DMS153 treated with DMSO at 0.1 percent for 48 hours (cell line): ENCODE measurements around the gene MUC4.

Experiments
- DNase-seq: peaks from one replicate; lab custom pipeline; 2025; ENCODE audit not compliant: unreplicated experiment; lab: John Stamatoyannopoulos, UW

Gene MUC4

GRCh38 chr3:195704433-195704999, 107.2 kb downstream of the MUC4 start:
- no peak for DNase-seq

DNA sequence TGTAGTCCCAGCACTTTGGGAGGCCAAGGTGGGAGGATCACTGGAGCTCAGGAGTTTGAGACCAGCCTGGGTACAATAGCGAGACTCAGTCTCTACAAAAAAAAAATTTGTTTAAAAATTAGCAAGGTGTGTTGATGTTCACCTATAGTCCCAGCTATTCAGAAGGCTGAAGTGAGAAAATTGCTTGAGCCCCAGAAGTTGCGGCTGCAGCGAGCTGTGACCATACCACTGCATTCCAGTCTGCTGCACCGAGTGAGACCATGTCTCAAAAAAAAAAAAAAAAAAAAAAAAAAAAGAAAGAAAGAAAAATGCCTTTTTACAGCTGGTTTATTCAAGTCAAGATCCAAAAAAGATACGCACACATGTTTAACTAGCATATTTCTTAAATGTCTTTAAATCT, 108.0 kb downstream of the MUC4 start:
- DNase-seq = no peak

DNA sequence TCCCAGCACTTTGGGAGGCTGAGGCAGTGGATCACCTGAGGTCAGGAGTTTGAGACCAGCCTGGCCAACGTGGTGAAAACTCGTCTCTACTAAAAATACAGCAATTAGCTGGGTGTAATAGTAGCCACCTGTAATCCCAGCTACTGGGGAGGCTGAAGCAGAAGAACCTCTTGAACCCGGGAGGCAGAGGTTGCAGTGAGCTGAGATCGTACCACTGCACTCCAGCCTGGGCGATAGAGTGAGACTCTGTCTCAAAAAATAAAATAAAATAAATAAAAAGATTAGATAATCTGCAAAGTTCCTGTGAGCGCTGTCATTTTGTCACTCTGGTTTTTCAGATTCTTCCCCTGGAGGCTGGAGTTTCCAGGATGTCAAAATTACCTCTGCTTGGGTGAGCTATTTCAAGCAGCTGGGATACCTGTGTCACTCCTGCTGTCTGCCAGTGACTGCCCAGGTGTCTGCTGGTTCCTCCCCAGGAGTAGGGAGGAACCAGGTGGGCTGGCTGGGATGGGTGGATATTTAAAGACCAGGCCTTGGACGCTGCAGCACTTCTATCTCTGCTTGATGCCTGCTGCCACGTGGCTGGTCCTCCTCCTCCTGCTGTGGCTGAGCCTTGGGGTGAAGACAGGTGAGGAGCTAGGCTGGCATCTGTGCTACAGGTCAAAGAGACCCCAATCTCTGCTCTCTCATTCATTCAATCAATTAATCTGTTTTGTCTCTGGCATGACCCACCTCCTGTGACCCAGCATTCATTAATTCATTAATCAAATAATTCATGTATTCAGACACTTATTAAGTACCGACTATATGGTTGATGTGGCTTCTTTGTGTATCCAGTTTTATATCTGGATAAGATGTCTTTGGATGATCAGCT, 110.5 kb downstream of the MUC4 start:
- DNase-seq = no peak

DNA sequence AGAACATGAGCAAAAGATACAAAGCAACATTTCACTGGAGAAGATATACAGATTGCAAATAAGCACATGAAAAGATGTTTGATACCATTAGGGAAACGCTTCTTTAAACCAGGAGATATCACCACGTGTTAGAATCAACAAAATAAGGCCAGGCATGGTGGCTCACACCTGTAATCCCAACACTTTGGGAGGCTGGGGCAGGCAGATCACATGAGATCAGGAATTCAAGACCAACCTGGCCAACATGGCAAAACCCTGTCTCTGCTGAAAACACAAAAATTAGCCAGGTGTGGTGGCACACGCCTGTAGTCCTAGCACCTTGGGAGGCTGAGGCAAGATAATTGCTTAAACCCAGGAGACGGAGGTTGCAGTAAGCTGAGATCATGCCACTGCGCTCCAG, 111.4 kb downstream of the MUC4 start:
- DNase-seq = no peak

DNA sequence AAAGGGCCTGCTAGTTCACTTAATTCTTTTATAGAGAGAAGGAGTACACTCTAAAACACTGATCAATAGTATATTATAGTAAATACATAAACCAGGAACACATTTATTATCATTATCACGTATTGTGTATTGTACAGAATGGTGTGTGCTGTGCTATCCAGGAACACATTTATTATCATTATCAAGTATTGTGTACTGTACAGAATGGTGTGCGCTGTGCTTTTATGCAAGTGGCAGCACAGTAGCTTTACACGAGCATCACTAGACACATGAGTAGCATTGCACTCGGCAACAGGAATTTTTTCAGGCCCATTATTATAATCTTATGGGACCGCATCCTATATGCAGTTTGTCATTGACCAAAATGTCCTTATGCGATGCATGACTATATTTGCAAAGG, 111.9 kb downstream of the MUC4 start:
- DNase-seq = no peak

DNA sequence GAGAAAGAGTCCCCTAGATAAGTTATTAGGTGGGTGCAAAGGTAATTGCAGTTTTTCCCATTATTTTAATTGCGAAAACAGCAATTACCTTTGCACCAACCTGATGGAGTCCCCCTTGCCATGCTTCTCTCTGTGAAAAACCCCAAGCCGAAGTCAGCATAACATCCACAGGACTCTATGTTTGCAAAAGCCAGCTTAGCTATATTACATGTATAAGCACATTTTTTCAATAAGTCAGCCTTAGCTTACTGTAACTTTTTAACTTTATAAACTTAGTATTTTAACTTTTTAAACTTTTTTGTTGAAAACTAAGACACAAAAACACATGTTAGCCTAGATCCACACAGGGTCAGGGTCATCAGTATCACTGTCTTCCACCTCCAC, 112.3 kb downstream of the MUC4 start:
- no peak for DNase-seq

DNA sequence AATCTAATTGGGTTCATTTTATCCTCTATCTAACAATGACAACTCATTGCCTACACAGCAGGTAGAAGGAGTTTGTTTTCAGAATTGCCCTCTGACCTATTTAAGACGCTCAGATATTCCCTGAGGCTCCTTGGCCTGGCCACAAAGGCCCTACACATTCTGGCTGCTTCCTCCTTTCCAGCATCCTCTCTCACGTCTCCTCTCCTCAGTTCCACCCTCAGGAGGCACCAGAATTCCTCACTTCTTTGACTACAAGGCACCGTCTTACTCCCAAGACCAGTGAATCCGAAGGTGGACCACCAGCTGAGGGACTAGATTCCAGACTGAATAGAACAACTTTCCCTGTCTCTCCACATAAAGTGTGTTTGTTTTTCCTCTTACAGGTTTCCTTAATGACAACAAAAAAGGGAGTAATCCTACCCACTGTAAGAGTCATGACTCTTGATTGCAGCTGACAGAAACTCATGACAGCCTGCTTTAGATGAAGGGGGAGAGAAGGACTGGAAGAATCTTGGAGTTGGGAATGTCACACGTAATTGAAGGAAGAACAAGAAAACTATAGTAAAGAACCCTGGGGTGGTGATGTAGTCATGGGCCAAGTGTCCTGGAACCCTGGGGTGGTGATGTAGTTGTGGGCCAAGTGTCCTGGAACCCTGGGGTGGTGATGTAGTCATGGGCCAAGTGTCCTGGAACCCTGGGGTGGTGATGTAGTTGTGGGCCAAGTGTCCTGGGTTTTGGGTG, 112.9 kb downstream of the MUC4 start:
- no peak for DNase-seq

DNA sequence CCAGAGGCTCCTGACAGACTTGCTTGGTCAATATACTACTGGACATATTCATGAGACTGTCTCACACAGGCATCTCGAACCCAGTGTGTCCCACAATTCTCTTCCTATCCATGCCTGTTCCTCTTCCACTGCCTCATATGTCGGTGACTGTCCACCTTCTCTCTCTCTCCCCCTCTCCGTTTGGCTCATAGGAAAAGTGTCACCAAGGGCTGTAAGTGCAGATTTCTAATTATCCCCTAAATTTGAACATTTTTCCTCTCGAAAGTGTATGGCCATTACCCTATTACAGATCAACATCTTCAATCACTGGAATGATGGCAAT, 113.4 kb downstream of the MUC4 start:
- no peak for DNase-seq

GRCh38 chr3:195697582-195698324, 114.0 kb downstream of the MUC4 start:
- no peak for DNase-seq
